Keratinocyte (primary cell): Measurements from ENCODE around the gene NRG2. TPM values are rescaled to one million over a fixed set of nuclear protein-coding genes. Genes with fewer than 3 reads are reported as not detected.

Experiments
- DNase-seq: peaks from one replicate; pipeline ENCODE4 v3.0.0-alpha.2; 2011; ENCODE audit warnings: low read depth, missing footprints, low spot score
- FAIRE-seq: peaks from 2 replicates; lab custom pipeline; 2011; peaks lifted over from hg19 to GRCh38; lab: Jason Lieb, UNC
- H2AFZ ChIP-seq: 2 replicates; pipeline ENCODE4 v1.6.0; 2012; ENCODE audit warnings: low read length, control low read depth, inconsistent platforms; ENCODE audit not compliant: control insufficient read depth
- H3K27ac ChIP-seq: 2 replicates; pipeline ENCODE4 v1.5.1; 2011; ENCODE audit warnings: low read length; ENCODE audit not compliant: control insufficient read depth, insufficient read depth
- H3K27me3 ChIP-seq: 3 replicates; pipeline ENCODE4 v1.6.0; 2011; ENCODE audit warnings: low read length; ENCODE audit not compliant: control insufficient read depth, insufficient read depth; ENCODE audit errors: extremely low read depth
- H3K36me3 ChIP-seq, 2 experiments: 2 replicates in 1 of 2; 3 replicates in 1 of 2; pipeline ENCODE4 v1.5.1; 2011; ENCODE audit warnings: low read length in 2 of 2, mild to moderate bottlenecking in 1 of 2; ENCODE audit not compliant: control insufficient read depth in 2 of 2, insufficient read depth in 2 of 2; ENCODE audit errors: extremely low read depth in 1 of 2
- H3K4me1 ChIP-seq: 3 replicates; pipeline ENCODE4 v1.5.1; 2011; ENCODE audit warnings: low read length; ENCODE audit not compliant: control insufficient read depth, insufficient read depth; ENCODE audit errors: extremely low read depth
- H3K4me2 ChIP-seq: 3 replicates; pipeline ENCODE4 v1.6.0; 2011; ENCODE audit warnings: low read depth, low read length; ENCODE audit not compliant: control insufficient read depth, insufficient read depth; ENCODE audit errors: extremely low read depth
- H3K4me3 ChIP-seq, 3 experiments: fragments of 200-600 bp in 1 of 3; sonication (generic) in 1 of 3; 2 replicates in 2 of 3; 3 replicates in 1 of 3; pipeline ENCODE4 v1.5.1; 2011 to 2016; ENCODE audit warnings: low read length in 3 of 3, mild to moderate bottlenecking in 3 of 3, control low read depth in 2 of 3, inconsistent platforms in 1 of 3, low read depth in 1 of 3, mixed read lengths in 1 of 3, mixed run types in 1 of 3, moderate library complexity in 1 of 3; ENCODE audit not compliant: control insufficient read depth in 2 of 3, insufficient read depth in 2 of 3; ENCODE audit errors: extremely low read depth in 1 of 3
- H3K79me2 ChIP-seq: 2 replicates; pipeline ENCODE4 v1.6.0; 2012; ENCODE audit warnings: low read length; ENCODE audit not compliant: control insufficient read depth, insufficient read depth
- H3K9ac ChIP-seq: 3 replicates; pipeline ENCODE4 v1.6.0; 2011; ENCODE audit warnings: low read length; ENCODE audit not compliant: control insufficient read depth, insufficient read depth; ENCODE audit errors: extremely low read depth
- H3K9me1 ChIP-seq: 3 replicates; pipeline ENCODE4 v1.6.0; 2011; ENCODE audit warnings: low read length; ENCODE audit not compliant: control insufficient read depth, insufficient read depth; ENCODE audit errors: extremely low read depth
- H3K9me3 ChIP-seq: 2 replicates; pipeline ENCODE4 v1.5.1; 2012; ENCODE audit warnings: low read depth, low read length; ENCODE audit not compliant: control insufficient read depth
- H4K20me1 ChIP-seq: 3 replicates; pipeline ENCODE4 v1.6.0; 2011; ENCODE audit warnings: low read length; ENCODE audit not compliant: control insufficient read depth, insufficient read depth; ENCODE audit errors: extremely low read depth
- CTCF ChIP-seq, 3 experiments: IDR thresholded peaks in 1 of 3; conservative IDR thresholded peaks in 1 of 3; optimal IDR thresholded peaks in 1 of 3; 2 replicates in 2 of 3; 3 replicates in 1 of 3; pipeline versions ENCODE3 to v1.5.1; 2011; ENCODE audit warnings: low read length in 3 of 3, mild to moderate bottlenecking in 3 of 3, moderate library complexity in 2 of 3, control low read depth in 1 of 3, inconsistent platforms in 1 of 3; ENCODE audit not compliant: insufficient read depth in 2 of 3; ENCODE audit errors: extremely low read depth in 1 of 3
- EZH2 ChIP-seq: IDR thresholded peaks from one replicate; pipeline ENCODE4 v1.6.1; 2012; ENCODE audit warnings: inconsistent platforms, mild to moderate bottlenecking, low read length, moderate library complexity
- dilution Hi-C: fragments of 300-500 bp; cut with MboI; formaldehyde crosslinking; loops from one replicate; pipeline ENCODE4 v1.7.0; 2020; ENCODE audit warnings: low sequenced_read_pairs; ENCODE audit not compliant: extremely low pct_ligation_motif_present
- polyA plus RNA-seq, 5 experiments: library from polyadenylated mRNA; depleted of rRNA in 3 of 5; stranded (reverse) in 3 of 5; stranded (forward) in 1 of 5; unstranded in 1 of 5; fragments of >200 nt; gene quantifications; 1 replicate in 1 of 5; 2 replicates in 3 of 5; 3 replicates in 1 of 5; pipeline versions ENCODE4 v1.2.1 to v1.2.3, GENCODE V29; 2011 to 2012; ENCODE audit warnings: missing spikeins in 2 of 5, low read depth in 1 of 5, low replicate concordance in 1 of 5

Gene NRG2
- polyA plus RNA-seq, 1 donor (not counting 4 experiments of a cell fraction or from before 2014, with no cell fraction given) = 0.13 TPM

DNA sequence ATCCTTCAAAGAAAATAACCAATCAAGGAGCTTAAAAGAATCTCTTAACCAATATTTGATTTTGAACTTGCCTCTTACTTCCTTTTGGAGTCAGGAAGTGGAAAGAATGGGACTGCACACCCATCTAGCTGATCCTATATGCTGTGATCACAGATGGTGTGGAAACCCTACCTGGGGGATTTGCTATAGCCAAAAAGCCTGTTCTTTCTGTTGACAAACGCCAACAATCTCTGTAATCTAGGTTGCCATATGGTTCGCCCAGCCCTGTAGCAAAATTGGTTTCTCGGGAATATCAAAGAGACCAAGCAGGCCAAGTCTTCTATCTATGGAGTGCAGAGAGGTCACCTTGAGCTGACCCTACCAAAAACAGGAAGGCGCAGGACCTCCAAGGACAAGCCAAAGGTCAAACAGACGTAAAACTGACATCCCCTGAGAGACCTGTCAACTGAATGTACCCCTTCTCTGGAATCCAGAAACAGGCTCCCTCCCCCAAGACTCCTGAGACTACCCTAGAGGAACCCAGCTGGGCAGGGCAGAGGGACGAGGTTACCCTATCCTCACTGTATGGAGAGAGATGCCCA, 19.4 kb downstream of the NRG2 start:
- Histone ChIP-seq H2AFZ (no peak overlapping the region), H3K4me1 (no peaks in the 10 kb centered on the region), H4K20me1 (no peaks in the 10 kb centered on the region), H3K9me1 (no peaks in the 10 kb centered on the region), H3K27ac (no peak overlapping the region), H3K27me3 (peaks cover 21% of the 10 kb centered on the region), H3K4me2 (no peak overlapping the region), H3K36me3 (no peaks in the 10 kb centered on the region), H3K79me2 (no peaks in the 10 kb centered on the region), H3K4me3 (no peak overlapping the region), H3K9me3 (no peaks in the 10 kb centered on the region), H3K9ac (no peak overlapping the region)
- TF ChIP-seq CTCF (optimal IDR thresholded peaks at IDR 0.05 in 1 of 3, IDR thresholded peaks at IDR 0.05 in 1 of 3, conservative IDR thresholded peaks at IDR 0.05 in 1 of 3; ENCODE audit: extremely low read depth in 1 of 3, insufficient read depth in 2 of 3, low read length in 3 of 3) (no peak), EZH2 (no peak)
- FAIRE-seq (no peak), DNase-seq (no peak)
- dilution Hi-C loops = no loop called here

DNA sequence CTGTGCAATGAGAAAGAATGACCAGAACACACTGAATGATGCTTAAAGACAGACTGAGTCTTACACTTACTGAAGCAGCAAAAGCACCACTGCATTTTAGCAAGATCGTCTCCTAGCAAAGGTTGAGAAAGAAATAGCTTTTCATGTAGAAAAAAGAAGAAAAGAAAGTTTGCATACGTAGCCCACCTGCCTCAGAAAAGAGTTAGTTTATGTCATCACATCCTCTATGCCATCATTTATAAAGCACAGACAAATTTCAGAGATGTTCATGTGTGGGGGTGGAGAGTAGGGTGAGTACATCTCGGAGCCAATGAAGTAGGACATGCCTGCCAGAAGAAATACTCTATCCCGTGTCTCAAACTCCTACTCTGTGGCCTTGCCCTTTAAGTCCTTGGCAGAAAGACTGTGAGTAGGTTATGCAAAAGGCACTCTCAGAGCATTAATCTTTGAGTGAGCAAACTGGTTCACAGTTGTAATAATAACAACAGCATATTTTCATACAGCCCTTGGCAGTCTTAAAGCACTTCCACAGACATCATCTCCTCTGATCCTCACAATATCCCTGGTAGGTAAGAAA, 22.4 kb downstream of the NRG2 start:
- Histone ChIP-seq H3K9me1 (no peaks in the 10 kb centered on the region), H3K4me1 (no peaks in the 10 kb centered on the region), H3K4me2 (no peak overlapping the region), H3K9me3 (no peaks in the 10 kb centered on the region), H3K36me3 (no peaks in the 10 kb centered on the region), H3K4me3 (no peak overlapping the region), H3K79me2 (no peaks in the 10 kb centered on the region), H3K27me3 (peaks cover 23% of the 10 kb centered on the region), H3K27ac (no peak overlapping the region), H3K9ac (no peak overlapping the region), H2AFZ (no peak overlapping the region), H4K20me1 (no peaks in the 10 kb centered on the region)
- dilution Hi-C loops = no loop called here
- TF ChIP-seq CTCF (optimal IDR thresholded peaks at IDR 0.05 in 1 of 3, IDR thresholded peaks at IDR 0.05 in 1 of 3, conservative IDR thresholded peaks at IDR 0.05 in 1 of 3; ENCODE audit: extremely low read depth in 1 of 3, insufficient read depth in 2 of 3, low read length in 3 of 3) (no peak), EZH2 (no peak)
- no peak for DNase-seq
- FAIRE-seq = no peak
